Measurements from ENCODE around the gene SCRT2.

- TF ChIP-seq CTCF (IDR thresholded peaks at IDR 0.05; ENCODE audit: low read depth, low read length, poor library complexity, severe bottlenecking), result no peak
- no peak for TF ChIP-seq EZH2phosphoT487 (IDR thresholded peaks at IDR 0.05; ENCODE audit: borderline replicate concordance, low read length)
These were observed 53.4 kb downstream of the SCRT2 start for GRCh38 chr20:622161-622560.
